ENCODE measurements around the gene ZMIZ1.

Gene ZMIZ1

GRCh38 chr10:79246606-79247275 is 178.0 kb downstream of the ZMIZ1 start:
- no peak overlapping the region for H3K9ac ChIP-seq (ENCODE audit: low read length)
- peaks cover 31% of the 10 kb centered on the region for H3K27me3 ChIP-seq (ENCODE audit: control insufficient read depth, insufficient read depth, low read length)
- no peak overlapping the region for H3K4me3 ChIP-seq (ENCODE audit: low read length)
- no peaks in the 10 kb centered on the region for H3K9me3 ChIP-seq (ENCODE audit: control insufficient read depth, low read depth, low read length)
- no peaks in the 10 kb centered on the region for H3K36me3 ChIP-seq (ENCODE audit: control insufficient read depth, low read depth, low read length)
- no peak overlapping the region for H3K27ac ChIP-seq (ENCODE audit: low read length)
- H3K4me1 ChIP-seq (ENCODE audit: control insufficient read depth, low read depth, low read length), result peaks cover 2% of the 10 kb centered on the region

- H3K9ac ChIP-seq (ENCODE audit: low read length), result no peak overlapping the region
- no peak overlapping the region for H3K27ac ChIP-seq (ENCODE audit: low read length)
- no peak overlapping the region for H3K4me3 ChIP-seq (ENCODE audit: low read length)
- no peaks in the 10 kb centered on the region for H3K4me1 ChIP-seq (ENCODE audit: control insufficient read depth, low read depth, low read length)
- no peaks in the 10 kb centered on the region for H3K9me3 ChIP-seq (ENCODE audit: control insufficient read depth, low read depth, low read length)
- H3K27me3 ChIP-seq (ENCODE audit: control insufficient read depth, insufficient read depth, low read length), result peaks cover 26% of the 10 kb centered on the region
- no peaks in the 10 kb centered on the region for H3K36me3 ChIP-seq (ENCODE audit: control insufficient read depth, low read depth, low read length)
Observed at GRCh38 chr10:79247373-79248137, 178.8 kb downstream of the ZMIZ1 start.

- Histone ChIP-seq H3K27me3 (ENCODE audit: control insufficient read depth, insufficient read depth, low read length) (peaks cover 24% of the 10 kb centered on the region), H3K9me3 (ENCODE audit: control insufficient read depth, low read depth, low read length) (no peaks in the 10 kb centered on the region), H3K27ac (ENCODE audit: low read length) (no peak overlapping the region), H3K4me1 (ENCODE audit: control insufficient read depth, low read depth, low read length) (no peaks in the 10 kb centered on the region), H3K9ac (ENCODE audit: low read length) (no peak overlapping the region), H3K36me3 (ENCODE audit: control insufficient read depth, low read depth, low read length) (no peaks in the 10 kb centered on the region), H3K4me3 (ENCODE audit: low read length) (no peak overlapping the region)
Observed at GRCh38 chr10:79248341-79249185, 179.8 kb downstream of the ZMIZ1 start.

- Histone ChIP-seq H3K9me3 (ENCODE audit: control insufficient read depth, low read depth, low read length) (no peaks in the 10 kb centered on the region), H3K27me3 (ENCODE audit: control insufficient read depth, insufficient read depth, low read length) (peaks cover 15% of the 10 kb centered on the region), H3K4me1 (ENCODE audit: control insufficient read depth, low read depth, low read length) (no peaks in the 10 kb centered on the region), H3K36me3 (ENCODE audit: control insufficient read depth, low read depth, low read length) (no peaks in the 10 kb centered on the region), H3K9ac (ENCODE audit: low read length) (no peak overlapping the region), H3K27ac (ENCODE audit: low read length) (no peak overlapping the region), H3K4me3 (ENCODE audit: low read length) (no peak overlapping the region)
Observed at GRCh38 chr10:79249186-79250121, 180.7 kb downstream of the ZMIZ1 start.

GRCh38 chr10:79250259-79250658 is 181.5 kb downstream of the ZMIZ1 start:
- no peak overlapping the region for H3K4me3 ChIP-seq (ENCODE audit: low read length)
- no peaks in the 10 kb centered on the region for H3K9me3 ChIP-seq (ENCODE audit: control insufficient read depth, low read depth, low read length)
- no peaks in the 10 kb centered on the region for H3K36me3 ChIP-seq (ENCODE audit: control insufficient read depth, low read depth, low read length)
- H3K27me3 ChIP-seq (ENCODE audit: control insufficient read depth, insufficient read depth, low read length), result peaks cover 7% of the 10 kb centered on the region
- no peak overlapping the region for H3K27ac ChIP-seq (ENCODE audit: low read length)
- H3K4me1 ChIP-seq (ENCODE audit: control insufficient read depth, low read depth, low read length), result no peaks in the 10 kb centered on the region
- H3K9ac ChIP-seq (ENCODE audit: low read length), result no peak overlapping the region

- Histone ChIP-seq H3K36me3 (ENCODE audit: control insufficient read depth, low read depth, low read length) (no peaks in the 10 kb centered on the region), H3K27me3 (ENCODE audit: control insufficient read depth, insufficient read depth, low read length) (no peaks in the 10 kb centered on the region), H3K27ac (ENCODE audit: low read length) (no peak overlapping the region), H3K9ac (ENCODE audit: low read length) (no peak overlapping the region), H3K4me3 (ENCODE audit: low read length) (no peak overlapping the region), H3K4me1 (ENCODE audit: control insufficient read depth, low read depth, low read length) (no peaks in the 10 kb centered on the region), H3K9me3 (ENCODE audit: control insufficient read depth, low read depth, low read length) (no peaks in the 10 kb centered on the region)
Observed at GRCh38 chr10:79252450-79252849, 183.7 kb downstream of the ZMIZ1 start.

- Histone ChIP-seq H3K4me1 (ENCODE audit: control insufficient read depth, low read depth, low read length) (no peaks in the 10 kb centered on the region), H3K4me3 (ENCODE audit: low read length) (no peak overlapping the region), H3K27me3 (ENCODE audit: control insufficient read depth, insufficient read depth, low read length) (no peaks in the 10 kb centered on the region), H3K9ac (ENCODE audit: low read length) (no peak overlapping the region), H3K27ac (ENCODE audit: low read length) (no peak overlapping the region), H3K9me3 (ENCODE audit: control insufficient read depth, low read depth, low read length) (no peaks in the 10 kb centered on the region), H3K36me3 (ENCODE audit: control insufficient read depth, low read depth, low read length) (no peaks in the 10 kb centered on the region)
Observed at GRCh38 chr10:79252971-79253370, 184.2 kb downstream of the ZMIZ1 start.

GRCh38 chr10:79253704-79254103 is 184.9 kb downstream of the ZMIZ1 start:
- no peaks in the 10 kb centered on the region for H3K9me3 ChIP-seq (ENCODE audit: control insufficient read depth, low read depth, low read length)
- no peak overlapping the region for H3K9ac ChIP-seq (ENCODE audit: low read length)
- no peaks in the 10 kb centered on the region for H3K27me3 ChIP-seq (ENCODE audit: control insufficient read depth, insufficient read depth, low read length)
- H3K36me3 ChIP-seq (ENCODE audit: control insufficient read depth, low read depth, low read length), result no peaks in the 10 kb centered on the region
- H3K27ac ChIP-seq (ENCODE audit: low read length), result no peak overlapping the region
- H3K4me3 ChIP-seq (ENCODE audit: low read length), result no peak overlapping the region
- H3K4me1 ChIP-seq (ENCODE audit: control insufficient read depth, low read depth, low read length), result no peaks in the 10 kb centered on the region

GRCh38 chr10:79254333-79255006 is 185.7 kb downstream of the ZMIZ1 start:
- H3K9me3 ChIP-seq (ENCODE audit: control insufficient read depth, low read depth, low read length), result no peaks in the 10 kb centered on the region
- no peaks in the 10 kb centered on the region for H3K36me3 ChIP-seq (ENCODE audit: control insufficient read depth, low read depth, low read length)
- no peak overlapping the region for H3K27ac ChIP-seq (ENCODE audit: low read length)
- no peaks in the 10 kb centered on the region for H3K4me1 ChIP-seq (ENCODE audit: control insufficient read depth, low read depth, low read length)
- H3K9ac ChIP-seq (ENCODE audit: low read length), result no peak overlapping the region
- H3K27me3 ChIP-seq (ENCODE audit: control insufficient read depth, insufficient read depth, low read length), result no peaks in the 10 kb centered on the region
- no peak overlapping the region for H3K4me3 ChIP-seq (ENCODE audit: low read length)

- Histone ChIP-seq H3K9me3 (ENCODE audit: control insufficient read depth, low read depth, low read length) (no peaks in the 10 kb centered on the region), H3K27ac (ENCODE audit: low read length) (no peak overlapping the region), H3K4me1 (ENCODE audit: control insufficient read depth, low read depth, low read length) (peaks cover 3% of the 10 kb centered on the region), H3K4me3 (ENCODE audit: low read length) (no peak overlapping the region), H3K36me3 (ENCODE audit: control insufficient read depth, low read depth, low read length) (no peaks in the 10 kb centered on the region), H3K9ac (ENCODE audit: low read length) (no peak overlapping the region), H3K27me3 (ENCODE audit: control insufficient read depth, insufficient read depth, low read length) (no peaks in the 10 kb centered on the region)
Observed at GRCh38 chr10:79255007-79255507, 186.3 kb downstream of the ZMIZ1 start.
